AG04450 (cell line): Measurements from ENCODE around the gene SLC8A1. TPM values are rescaled to one million over a fixed set of nuclear protein-coding genes. Genes with fewer than 3 reads are reported as not detected.

Experiments
- CTCF ChIA-PET: fragments of 300-600, 350-600 bp; formaldehyde crosslinking; extraction: SDS; loops from one replicate; lab custom pipeline; 2022; ENCODE audit warnings: antibody characterized with exemption, inconsistent platforms; lab: Charles Lee
- POLR2A ChIA-PET: fragments of 350-600 bp; formaldehyde crosslinking; extraction: SDS; loops from one replicate; lab custom pipeline; 2021; ENCODE audit warnings: antibody characterized with exemption, inconsistent platforms; lab: Yijun Ruan, JAX
- DNase-seq: peaks from one replicate; pipeline ENCODE4 v3.0.0-alpha.2; 2011; ENCODE audit warnings: low read depth, low spot score
- H3K27ac ChIP-seq: one replicate; pipeline ENCODE4 v1.5.1; 2012; ENCODE audit warnings: low read depth, low read length, control low read depth
- H3K27me3 ChIP-seq: one replicate; pipeline ENCODE4 v1.6.0; 2012; ENCODE audit warnings: low read length; ENCODE audit not compliant: control insufficient read depth, insufficient read depth
- H3K4me3 ChIP-seq: 2 replicates; pipeline ENCODE4 v1.5.1; 2011; ENCODE audit warnings: mild to moderate bottlenecking, low read depth, low read length, control low read depth
- H3K9me3 ChIP-seq: 2 replicates; pipeline ENCODE4 v1.5.1; 2012; ENCODE audit warnings: low read length; ENCODE audit not compliant: control insufficient read depth, insufficient read depth
- CTCF ChIP-seq: IDR thresholded peaks from 2 replicates; pipeline ENCODE4 v1.5.1; 2011; ENCODE audit warnings: low read depth, low read length, control low read depth, inconsistent platforms
- polyA plus RNA-seq: library from polyadenylated mRNA; depleted of rRNA; stranded (reverse); fragments of >200 nt; gene quantifications from 2 replicates; pipeline ENCODE4 v1.2.3, GENCODE V29; 2011

SLC8A1 gene
- polyA plus RNA-seq, 1 experiment, result 19.3 TPM

DNA sequence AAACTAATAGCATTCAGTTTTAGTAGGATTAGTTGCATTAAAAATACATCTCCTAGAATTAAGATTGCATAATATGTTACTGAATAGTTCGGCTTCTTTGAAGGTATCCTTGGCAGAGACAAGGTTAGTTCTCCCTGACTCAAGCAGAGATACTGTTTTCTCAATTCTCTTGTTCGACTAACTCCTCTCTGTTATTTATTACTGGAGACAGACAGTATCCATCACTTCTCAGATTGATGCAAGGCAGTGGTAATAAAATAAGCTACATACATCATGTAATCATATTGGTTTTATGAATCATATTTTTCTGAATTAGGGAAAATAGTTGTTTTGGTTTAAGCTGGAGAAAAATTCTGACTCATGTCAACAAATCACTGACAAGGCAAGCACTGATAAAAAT is 134.8 kb downstream of the SLC8A1 start:
- ChIA-PET CTCF (interaction anchor here (0.7 kb wide), 1 partner anchor 101 kb away, joined by 4 read pairs; no protein-coding TSS in a partner anchor), POLR2A (no interaction called here)
- no peaks in the 10 kb centered on the region for H3K9me3 ChIP-seq
- DNase-seq, result no peak
- TF ChIP-seq CTCF, result no peak
- no peak overlapping the region for H3K27ac ChIP-seq
- no peaks in the 10 kb centered on the region for H3K27me3 ChIP-seq
- H3K4me3 ChIP-seq, result no peak overlapping the region

DNA sequence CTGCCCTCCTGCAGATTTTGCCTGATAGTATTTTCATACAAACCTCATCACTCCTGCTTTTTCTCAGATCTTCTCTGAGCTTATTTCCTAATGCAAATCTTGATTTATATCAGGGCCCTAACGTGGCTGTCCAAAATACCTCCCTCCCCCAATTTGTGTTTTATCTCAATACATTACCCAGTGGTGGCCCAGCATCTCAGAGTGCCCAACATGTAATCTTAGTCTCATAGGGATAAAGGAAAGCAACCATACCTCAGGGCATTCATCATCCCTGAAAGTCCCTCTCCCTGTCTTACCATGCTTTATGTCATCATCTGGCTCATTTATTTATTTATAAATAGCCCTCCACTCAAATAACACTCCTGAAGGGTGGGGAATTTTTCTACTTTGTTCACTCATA is 135.3 kb downstream of the SLC8A1 start:
- POLR2A ChIA-PET, result interaction anchor here (0.5 kb wide), 1 partner anchor 29 kb away, joined by 3 read pairs; no protein-coding TSS in a partner anchor
- no peak for TF ChIP-seq CTCF
- Histone ChIP-seq H3K27me3 (no peaks in the 10 kb centered on the region), H3K9me3 (no peaks in the 10 kb centered on the region), H3K27ac (no peak overlapping the region), H3K4me3 (no peak overlapping the region)
- CTCF ChIA-PET, result interaction anchor here (0.7 kb wide), 1 partner anchor 101 kb away, joined by 4 read pairs; no protein-coding TSS in a partner anchor
- DNase-seq, result no peak

GRCh38 chr2:40315683-40316082 is 136.2 kb downstream of the SLC8A1 start:
- Histone ChIP-seq H3K27ac (no peak overlapping the region), H3K4me3 (no peak overlapping the region), H3K9me3 (no peaks in the 10 kb centered on the region), H3K27me3 (no peaks in the 10 kb centered on the region)
- no peak for TF ChIP-seq CTCF
- ChIA-PET CTCF (no interaction called here), POLR2A (no interaction called here)
- no peak for DNase-seq

GRCh38 chr2:40311026-40311425 is 140.9 kb downstream of the SLC8A1 start:
- Histone ChIP-seq H3K9me3 (no peaks in the 10 kb centered on the region), H3K27me3 (no peaks in the 10 kb centered on the region), H3K27ac (no peak overlapping the region), H3K4me3 (no peak overlapping the region)
- no peak for DNase-seq
- CTCF ChIA-PET, result interaction anchor here (0.5 to 0.7 kb wide), 2 partner anchors 47 to 172 kb away, joined by 3 to 4 read pairs; no protein-coding TSS in a partner anchor
- TF ChIP-seq CTCF, result no peak
- POLR2A ChIA-PET, result no interaction called here

- ChIA-PET CTCF (interaction anchor here (0.7 kb wide), 1 partner anchor 173 kb away, joined by 4 read pairs; no protein-coding TSS in a partner anchor), POLR2A (no interaction called here)
- H3K27ac ChIP-seq, result no peak overlapping the region
- H3K27me3 ChIP-seq, result no peaks in the 10 kb centered on the region
- no peak for DNase-seq
- H3K4me3 ChIP-seq, result no peak overlapping the region
- no peak for TF ChIP-seq CTCF
- H3K9me3 ChIP-seq, result no peaks in the 10 kb centered on the region
Observed at GRCh38 chr2:40310303-40310702, 141.6 kb downstream of the SLC8A1 start.
